ENCODE data around the gene ARHGAP24. TPM values are rescaled to one million over a fixed set of nuclear protein-coding genes. Genes with fewer than 3 reads are reported as not detected.

The ARHGAP24 gene
- total RNA-seq, 2 experiments from 2014 or later: not detected

GRCh38 chr4:85722807-85723206 is 247.9 kb downstream of the ARHGAP24 start:
- Mint-ChIP-seq H3K4me1 (no peaks in the 10 kb centered on the region), H3K27ac (no peak overlapping the region), H3K27me3 (no peaks in the 10 kb centered on the region), H3K36me3 (ENCODE audit: low read depth) (no peaks in the 10 kb centered on the region), H3K4me3 (no peak overlapping the region), H3K9me3 (ENCODE audit: low read depth) (no peaks in the 10 kb centered on the region)
- POLR2A ChIA-PET: no interaction called here
- CTCF ChIA-PET: no interaction called here
- intact Hi-C loops (cut with DNase I, micrococcal nuclease): no loop called here
- DNase-seq (no peak), ATAC-seq (no peak)

- H3K27me3 Mint-ChIP-seq: no peaks in the 10 kb centered on the region
- no peaks in the 10 kb centered on the region for H3K4me1 Mint-ChIP-seq
- ChIA-PET POLR2A (no interaction called here), CTCF (no interaction called here)
- H3K9me3 Mint-ChIP-seq (ENCODE audit: low read depth): no peaks in the 10 kb centered on the region
- ATAC-seq (no peak), DNase-seq (no peak)
- no peak overlapping the region for H3K4me3 Mint-ChIP-seq
- H3K27ac Mint-ChIP-seq: no peak overlapping the region
- H3K36me3 Mint-ChIP-seq (ENCODE audit: low read depth): no peaks in the 10 kb centered on the region
- intact Hi-C loops (cut with DNase I, micrococcal nuclease): no loop called here
Measured at GRCh38 chr4:85724791-85725563, 250.0 kb downstream of the ARHGAP24 start.

- intact Hi-C loops (cut with DNase I, micrococcal nuclease): no loop called here
- CTCF ChIA-PET: no interaction called here
- no peaks in the 10 kb centered on the region for H3K9me3 Mint-ChIP-seq (ENCODE audit: low read depth)
Measured at GRCh38 chr4:85725721-85726170, 250.8 kb downstream of the ARHGAP24 start.

DNA sequence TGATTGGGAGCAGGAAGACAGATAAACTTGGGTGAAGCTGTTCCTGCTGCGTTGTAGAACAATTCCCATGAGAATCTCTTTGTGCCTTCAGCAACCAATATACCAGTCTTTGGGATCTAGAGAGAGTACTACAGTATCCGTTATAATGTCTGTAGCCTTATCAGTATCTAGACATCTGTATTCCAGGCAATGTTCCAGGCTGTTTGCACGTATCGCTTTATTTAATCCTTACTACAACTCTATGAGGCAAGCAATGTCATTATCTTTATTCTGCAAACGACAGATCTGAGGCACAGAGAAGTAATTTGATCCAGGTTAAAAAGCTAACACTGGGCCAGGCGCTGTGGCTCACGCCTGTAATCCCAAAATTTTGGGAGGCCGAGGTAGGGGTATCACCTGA is 251.6 kb downstream of the ARHGAP24 start:
- no peak overlapping the region for H3K4me3 Mint-ChIP-seq
- no peak for DNase-seq
- H3K9me3 Mint-ChIP-seq (ENCODE audit: low read depth): no peaks in the 10 kb centered on the region
- no peaks in the 10 kb centered on the region for H3K4me1 Mint-ChIP-seq
- no peak overlapping the region for H3K27ac Mint-ChIP-seq
- ATAC-seq: no peak
- no peaks in the 10 kb centered on the region for H3K27me3 Mint-ChIP-seq
- no peaks in the 10 kb centered on the region for H3K36me3 Mint-ChIP-seq (ENCODE audit: low read depth)
- POLR2A ChIA-PET: no interaction called here
- intact Hi-C loops (cut with DNase I, micrococcal nuclease): no loop called here
- CTCF ChIA-PET: no interaction called here

More at GRCh38 chr4:85725721-85726170, 250.8 kb downstream of the ARHGAP24 start:
- Mint-ChIP-seq H3K36me3 (ENCODE audit: low read depth) (no peaks in the 10 kb centered on the region), H3K27ac (no peak overlapping the region), H3K4me1 (no peaks in the 10 kb centered on the region), H3K4me3 (no peak overlapping the region), H3K27me3 (no peaks in the 10 kb centered on the region)
- POLR2A ChIA-PET: no interaction called here
- ATAC-seq (no peak), DNase-seq (no peak)

- ChIA-PET POLR2A (no interaction called here), CTCF (interaction anchor here (1.8 kb wide), 1 partner anchor 27 kb away, joined by 3 read pairs; no protein-coding TSS in a partner anchor)
- Mint-ChIP-seq H3K9me3 (ENCODE audit: low read depth) (no peaks in the 10 kb centered on the region), H3K36me3 (ENCODE audit: low read depth) (no peaks in the 10 kb centered on the region), H3K4me3 (no peak overlapping the region), H3K27ac (no peak overlapping the region), H3K4me1 (no peaks in the 10 kb centered on the region), H3K27me3 (no peaks in the 10 kb centered on the region)
- no peak for DNase-seq
- no peak for ATAC-seq
- intact Hi-C loops (cut with DNase I, micrococcal nuclease): no loop called here
Measured at GRCh38 chr4:85728464-85728863, 253.5 kb downstream of the ARHGAP24 start.

GRCh38 chr4:85732124-85732523 is 257.2 kb downstream of the ARHGAP24 start:
- Mint-ChIP-seq H3K27me3 (no peaks in the 10 kb centered on the region), H3K4me3 (no peak overlapping the region), H3K9me3 (ENCODE audit: low read depth) (no peaks in the 10 kb centered on the region), H3K4me1 (no peaks in the 10 kb centered on the region), H3K36me3 (ENCODE audit: low read depth) (no peaks in the 10 kb centered on the region), H3K27ac (no peak overlapping the region)
- POLR2A ChIA-PET: no interaction called here
- DNase-seq (no peak), ATAC-seq (no peak)
- CTCF ChIA-PET: interaction anchor here (0.7 kb wide), 1 partner anchor 38 kb away, joined by 3 read pairs; no protein-coding TSS in a partner anchor
- intact Hi-C loops (cut with DNase I, micrococcal nuclease): no loop called here

- Mint-ChIP-seq H3K27ac (no peak overlapping the region), H3K9me3 (ENCODE audit: low read depth) (no peaks in the 10 kb centered on the region), H3K27me3 (no peaks in the 10 kb centered on the region), H3K4me1 (no peaks in the 10 kb centered on the region), H3K4me3 (no peak overlapping the region), H3K36me3 (ENCODE audit: low read depth) (no peaks in the 10 kb centered on the region)
- DNase-seq (no peak), ATAC-seq (no peak)
- intact Hi-C loops (cut with DNase I, micrococcal nuclease): no loop called here
- ChIA-PET CTCF (no interaction called here), POLR2A (no interaction called here)
Measured at GRCh38 chr4:85733798-85734197, 258.8 kb downstream of the ARHGAP24 start.

DNA sequence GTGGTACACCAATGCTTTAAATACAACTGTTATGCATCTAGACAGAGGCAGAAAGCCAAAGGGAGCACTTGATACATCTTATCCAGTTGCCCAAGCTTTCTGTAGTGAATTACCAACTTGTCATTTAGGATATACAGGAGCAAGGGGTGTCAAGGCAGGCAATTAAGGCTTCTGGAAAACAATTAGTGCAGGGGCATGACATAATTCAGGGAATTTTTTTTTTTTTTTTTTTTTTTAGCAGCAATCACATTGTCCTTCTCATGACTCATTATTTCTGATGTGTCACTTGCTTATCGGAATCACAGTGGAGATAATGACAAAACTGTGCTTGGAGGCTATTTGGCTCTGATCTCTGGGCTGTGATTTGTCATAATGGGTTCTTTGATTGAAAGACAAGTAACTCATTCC is 259.5 kb downstream of the ARHGAP24 start:
- ChIA-PET CTCF (no interaction called here), POLR2A (no interaction called here)
- ATAC-seq (no peak), DNase-seq (no peak)
- intact Hi-C loops (cut with DNase I, micrococcal nuclease): no loop called here
- H3K27me3 Mint-ChIP-seq: no peaks in the 10 kb centered on the region
- no peak overlapping the region for H3K27ac Mint-ChIP-seq
- no peaks in the 10 kb centered on the region for H3K4me1 Mint-ChIP-seq
- no peaks in the 10 kb centered on the region for H3K36me3 Mint-ChIP-seq (ENCODE audit: low read depth)
- H3K4me3 Mint-ChIP-seq: no peak overlapping the region
- no peaks in the 10 kb centered on the region for H3K9me3 Mint-ChIP-seq (ENCODE audit: low read depth)

DNA sequence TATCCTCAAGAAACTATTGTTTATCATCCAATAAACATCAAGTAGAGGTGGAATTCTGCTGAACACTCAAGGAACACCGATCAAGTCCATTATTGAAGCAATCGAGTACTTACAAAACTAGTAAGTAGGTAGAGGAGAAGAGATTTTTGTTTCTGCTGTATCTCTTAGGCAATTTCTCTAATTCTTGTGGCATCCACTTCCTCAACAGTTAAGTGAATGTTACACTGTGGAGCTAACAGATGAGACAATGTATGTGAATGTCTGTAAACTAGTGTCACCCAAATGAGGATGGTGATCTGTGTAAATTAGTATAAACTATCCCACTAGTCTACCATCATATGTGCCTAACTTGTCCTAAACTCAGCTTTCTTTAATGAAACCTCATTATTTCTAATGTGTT is 261.6 kb downstream of the ARHGAP24 start:
- CTCF ChIA-PET: interaction anchor here (1.5 kb wide), 1 partner anchor 11 kb away, joined by 5 read pairs; no protein-coding TSS in a partner anchor
- H3K4me1 Mint-ChIP-seq: no peaks in the 10 kb centered on the region
- no peak overlapping the region for H3K4me3 Mint-ChIP-seq
- POLR2A ChIA-PET: no interaction called here
- H3K27me3 Mint-ChIP-seq: no peaks in the 10 kb centered on the region
- intact Hi-C loops (cut with DNase I, micrococcal nuclease): no loop called here
- H3K36me3 Mint-ChIP-seq (ENCODE audit: low read depth): no peaks in the 10 kb centered on the region
- no peak overlapping the region for H3K27ac Mint-ChIP-seq
- no peak for ATAC-seq
- no peaks in the 10 kb centered on the region for H3K9me3 Mint-ChIP-seq (ENCODE audit: low read depth)
- DNase-seq: no peak

GRCh38 chr4:85737254-85737653 is 262.3 kb downstream of the ARHGAP24 start:
- intact Hi-C loops (cut with DNase I, micrococcal nuclease): no loop called here
- DNase-seq (no peak), ATAC-seq (no peak)
- Mint-ChIP-seq H3K27me3 (no peaks in the 10 kb centered on the region), H3K4me3 (no peak overlapping the region), H3K9me3 (ENCODE audit: low read depth) (no peaks in the 10 kb centered on the region), H3K27ac (no peak overlapping the region), H3K36me3 (ENCODE audit: low read depth) (no peaks in the 10 kb centered on the region), H3K4me1 (no peaks in the 10 kb centered on the region)
- CTCF ChIA-PET: interaction anchor here (1.5 kb wide), 1 partner anchor 10 kb away, joined by 5 read pairs; no protein-coding TSS in a partner anchor
- POLR2A ChIA-PET: no interaction called here

- no peak overlapping the region for H3K4me3 Mint-ChIP-seq
- intact Hi-C loops (cut with DNase I, micrococcal nuclease): no loop called here
- no peak overlapping the region for H3K27ac Mint-ChIP-seq
- no peaks in the 10 kb centered on the region for H3K4me1 Mint-ChIP-seq
- CTCF ChIA-PET: no interaction called here
- DNase-seq: no peak
- no peaks in the 10 kb centered on the region for H3K36me3 Mint-ChIP-seq (ENCODE audit: low read depth)
- POLR2A ChIA-PET: no interaction called here
- no peaks in the 10 kb centered on the region for H3K27me3 Mint-ChIP-seq
- no peak for ATAC-seq
- H3K9me3 Mint-ChIP-seq (ENCODE audit: low read depth): no peaks in the 10 kb centered on the region
Measured at GRCh38 chr4:85738721-85739120, 263.8 kb downstream of the ARHGAP24 start.

GRCh38 chr4:85740431-85740861 is 265.5 kb downstream of the ARHGAP24 start:
- Mint-ChIP-seq H3K4me3 (no peak overlapping the region), H3K9me3 (ENCODE audit: low read depth) (no peaks in the 10 kb centered on the region), H3K4me1 (no peaks in the 10 kb centered on the region), H3K36me3 (ENCODE audit: low read depth) (no peaks in the 10 kb centered on the region), H3K27me3 (no peaks in the 10 kb centered on the region), H3K27ac (no peak overlapping the region)
- intact Hi-C loops (cut with DNase I, micrococcal nuclease): no loop called here
- CTCF ChIA-PET: no interaction called here
- ATAC-seq (no peak), DNase-seq (no peak)
- POLR2A ChIA-PET: no interaction called here

Measured in activated CD4-positive, alpha-beta T cell treated with anti-CD3 and anti-CD28 coated beads for 36 hours (primary cell).